OCI-LY1 (cell line): ENCODE data around the gene RAD51B.
"Not testable (repeated sequence)": the region's sequence is repeated elsewhere in the genome, so short reads cannot be mapped to it uniquely, and the experiment has no call there.

Source experiments
- H2AFZ ChIP-seq: fragments of 200-600 bp; sonication (generic), shearing (Covaris generic); 2 replicates; pipeline ENCODE4 v1.6.0; 2014; ENCODE audit warnings: antibody characterized with exemption, mild to moderate bottlenecking, low read length
- H3F3A ChIP-seq: fragments of 200-600 bp; sonication (generic), shearing (Covaris generic); 2 replicates; pipeline ENCODE4 v1.6.0; 2014; ENCODE audit warnings: mild to moderate bottlenecking, antibody characterized with exemption, low read length, moderate library complexity; ENCODE audit not compliant: insufficient read depth
- H3K27ac ChIP-seq: fragments of 200-600 bp; sonication (generic); 2 replicates; pipeline ENCODE4 v1.5.1; 2014; ENCODE audit warnings: low read length, mixed run types, mild to moderate bottlenecking, low read depth; ENCODE audit not compliant: poor library complexity, severe bottlenecking
- H3K27me3 ChIP-seq: fragments of 200-600 bp; sonication (generic); 2 replicates; pipeline ENCODE4 v1.6.0; 2014; ENCODE audit warnings: antibody characterized with exemption, mild to moderate bottlenecking, low read length, moderate library complexity; ENCODE audit not compliant: insufficient read depth
- H3K36me3 ChIP-seq: fragments of 200-600 bp; sonication (generic); 2 replicates; pipeline ENCODE4 v1.6.1; 2014; ENCODE audit warnings: mild to moderate bottlenecking, antibody characterized with exemption, low read length, moderate library complexity, mixed read lengths; ENCODE audit not compliant: insufficient read depth
- H3K4me1 ChIP-seq: fragments of 200-600 bp; sonication (generic); 2 replicates; pipeline ENCODE4 v1.5.1; 2014; ENCODE audit warnings: mild to moderate bottlenecking, low read length, moderate library complexity; ENCODE audit not compliant: insufficient read depth, severe bottlenecking
- H3K4me2 ChIP-seq: fragments of 200-600 bp; sonication (generic), shearing (Covaris generic); 2 replicates; pipeline ENCODE4 v1.6.1; 2014; ENCODE audit warnings: low read length
- H3K4me3 ChIP-seq: fragments of 200-600 bp; sonication (generic); 2 replicates; pipeline ENCODE4 v1.5.1; 2014; ENCODE audit warnings: low read length, low read depth, mild to moderate bottlenecking, mixed read lengths; ENCODE audit not compliant: poor library complexity, severe bottlenecking
- H3K79me2 ChIP-seq: fragments of 200-600 bp; shearing (Covaris generic); 2 replicates; pipeline ENCODE4 v1.6.1; 2016; ENCODE audit warnings: mixed run types, low read length, mixed read lengths; ENCODE audit not compliant: insufficient read depth
- H3K9ac ChIP-seq: fragments of 200-600 bp; sonication (generic), shearing (Covaris generic); 2 replicates; pipeline ENCODE4 v1.6.1; 2014; ENCODE audit warnings: mild to moderate bottlenecking, low read length, mixed read lengths
- H3K9me2 ChIP-seq: fragments of 200-600 bp; sonication (generic), shearing (Covaris generic); 2 replicates; pipeline ENCODE4 v1.6.1; 2014; ENCODE audit warnings: low read depth, mild to moderate bottlenecking, low read length, mixed read lengths
- H3K9me3 ChIP-seq: fragments of 200-600 bp; shearing (Covaris generic); 2 replicates; pipeline ENCODE4 v1.6.1; 2014; ENCODE audit warnings: low read length, mixed read lengths
- H4K20me1 ChIP-seq: fragments of 200-600 bp; sonication (generic), shearing (Covaris generic); 2 replicates; pipeline ENCODE4 v1.6.0; 2016; ENCODE audit warnings: mild to moderate bottlenecking, low read length; ENCODE audit not compliant: insufficient read depth
- EZH2 ChIP-seq: fragments of 200-600 bp; sonication (generic), shearing (Covaris generic); IDR thresholded peaks from 2 replicates; pipeline ENCODE4 v1.8.0; 2017; ENCODE audit warnings: borderline replicate concordance, mixed run types, mild to moderate bottlenecking, antibody characterized with exemption, low read length, moderate library complexity, mixed read lengths
- TF ChIP-seq, protein P1 (sequence below): fragments of 200-600 bp; sonication (generic), shearing (Covaris generic); IDR thresholded peaks from 2 replicates; pipeline ENCODE4 v1.5.1; 2017; ENCODE audit warnings: mild to moderate bottlenecking, antibody characterized with exemption, low read length, moderate library complexity, mixed read lengths

Gene RAD51B

DNA sequence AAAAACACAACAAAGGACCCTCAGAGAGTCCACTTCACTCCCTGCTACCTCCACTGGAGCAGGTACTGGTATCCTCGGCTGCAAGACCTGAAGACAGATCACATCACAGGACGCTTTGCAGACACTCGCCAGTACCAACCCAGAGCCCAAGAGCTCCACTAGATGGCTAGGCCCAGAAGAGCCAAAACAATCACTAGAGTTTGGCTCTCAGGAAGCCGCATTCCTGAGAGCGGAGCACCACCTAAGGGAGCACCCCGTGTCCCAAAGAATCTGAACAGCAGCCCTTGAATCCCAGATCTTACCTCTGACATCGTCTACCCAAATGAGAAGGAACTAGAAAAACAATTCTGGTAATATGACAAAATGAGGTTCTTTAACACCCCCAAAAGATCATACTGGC lies 399.8 kb downstream of the RAD51B start:
- Histone ChIP-seq H3K9me2 (no peaks in the 10 kb centered on the region), H4K20me1 (no peaks in the 10 kb centered on the region), H3F3A (no peaks in the 10 kb centered on the region), H3K9ac (no peak overlapping the region), H3K4me1 (peaks cover 3% of the 10 kb centered on the region), H3K36me3 (no peaks in the 10 kb centered on the region), H3K9me3 (no peaks in the 10 kb centered on the region), H3K79me2 (no peaks in the 10 kb centered on the region), H3K4me2 (no peak overlapping the region), H3K27me3 (no peaks in the 10 kb centered on the region), H2AFZ (no peak overlapping the region), H3K27ac (no peak overlapping the region), H3K4me3 (no peak overlapping the region)
- no peak for TF ChIP-seq EZH2
- TF ChIP-seq, protein P1, sequence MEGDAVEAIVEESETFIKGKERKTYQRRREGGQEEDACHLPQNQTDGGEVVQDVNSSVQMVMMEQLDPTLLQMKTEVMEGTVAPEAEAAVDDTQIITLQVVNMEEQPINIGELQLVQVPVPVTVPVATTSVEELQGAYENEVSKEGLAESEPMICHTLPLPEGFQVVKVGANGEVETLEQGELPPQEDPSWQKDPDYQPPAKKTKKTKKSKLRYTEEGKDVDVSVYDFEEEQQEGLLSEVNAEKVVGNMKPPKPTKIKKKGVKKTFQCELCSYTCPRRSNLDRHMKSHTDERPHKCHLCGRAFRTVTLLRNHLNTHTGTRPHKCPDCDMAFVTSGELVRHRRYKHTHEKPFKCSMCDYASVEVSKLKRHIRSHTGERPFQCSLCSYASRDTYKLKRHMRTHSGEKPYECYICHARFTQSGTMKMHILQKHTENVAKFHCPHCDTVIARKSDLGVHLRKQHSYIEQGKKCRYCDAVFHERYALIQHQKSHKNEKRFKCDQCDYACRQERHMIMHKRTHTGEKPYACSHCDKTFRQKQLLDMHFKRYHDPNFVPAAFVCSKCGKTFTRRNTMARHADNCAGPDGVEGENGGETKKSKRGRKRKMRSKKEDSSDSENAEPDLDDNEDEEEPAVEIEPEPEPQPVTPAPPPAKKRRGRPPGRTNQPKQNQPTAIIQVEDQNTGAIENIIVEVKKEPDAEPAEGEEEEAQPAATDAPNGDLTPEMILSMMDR: no peak

DNA sequence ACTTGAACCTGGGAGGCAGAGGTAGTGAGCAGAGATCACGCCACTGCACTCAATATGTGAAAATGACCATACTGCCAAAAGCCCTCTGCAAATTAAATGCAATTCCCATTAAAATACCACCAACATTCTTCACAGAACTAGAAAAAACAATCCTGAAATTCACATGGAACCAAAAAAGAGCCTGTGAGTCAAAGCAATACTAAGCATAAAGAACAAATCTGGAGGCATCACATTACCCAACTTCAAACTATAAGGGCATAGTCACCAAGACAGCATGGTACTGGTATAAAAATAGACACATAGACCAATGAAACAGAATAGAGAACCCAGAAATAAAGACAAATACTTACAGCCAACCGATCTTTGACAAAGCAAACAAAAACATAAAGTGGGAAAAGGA lies 401.5 kb downstream of the RAD51B start:
- not testable (repeated sequence) for H3F3A ChIP-seq, H3K36me3 ChIP-seq, H3K4me2 ChIP-seq, H3K79me2 ChIP-seq, H3K4me1 ChIP-seq, H3K9me3 ChIP-seq, H4K20me1 ChIP-seq, H3K9me2 ChIP-seq, H3K27ac ChIP-seq, H3K27me3 ChIP-seq, H2AFZ ChIP-seq, H3K4me3 ChIP-seq, H3K9ac ChIP-seq

DNA sequence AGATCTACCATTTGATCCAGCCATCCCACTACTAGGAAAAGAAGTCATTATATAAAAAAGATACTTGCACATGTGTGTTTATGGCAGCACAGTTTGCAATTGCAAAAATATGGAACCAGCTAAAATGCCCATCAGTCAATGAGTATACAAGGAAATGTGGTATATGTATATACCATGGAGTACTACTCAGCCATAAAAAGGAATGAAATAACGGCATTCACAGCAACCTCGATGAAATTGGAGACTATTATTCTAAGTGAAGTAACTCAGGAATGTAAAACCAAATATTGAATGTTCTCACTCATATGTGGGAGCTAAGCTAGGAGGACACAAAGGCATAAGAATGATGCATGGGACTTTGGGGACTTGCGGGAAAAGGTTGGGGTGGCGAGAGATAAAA lies 402.6 kb downstream of the RAD51B start:
- Histone ChIP-seq H3F3A (no peaks in the 10 kb centered on the region), H3K79me2 (no peaks in the 10 kb centered on the region), H4K20me1 (no peaks in the 10 kb centered on the region), H2AFZ (no peak overlapping the region), H3K9ac (no peak overlapping the region), H3K27ac (no peak overlapping the region), H3K4me1 (no peaks in the 10 kb centered on the region), H3K4me2 (no peak overlapping the region), H3K4me3 (no peak overlapping the region), H3K36me3 (no peaks in the 10 kb centered on the region), H3K27me3 (no peaks in the 10 kb centered on the region), H3K9me3 (no peaks in the 10 kb centered on the region), H3K9me2 (no peaks in the 10 kb centered on the region)
- TF ChIP-seq, protein P1: no peak
- TF ChIP-seq EZH2: no peak

DNA sequence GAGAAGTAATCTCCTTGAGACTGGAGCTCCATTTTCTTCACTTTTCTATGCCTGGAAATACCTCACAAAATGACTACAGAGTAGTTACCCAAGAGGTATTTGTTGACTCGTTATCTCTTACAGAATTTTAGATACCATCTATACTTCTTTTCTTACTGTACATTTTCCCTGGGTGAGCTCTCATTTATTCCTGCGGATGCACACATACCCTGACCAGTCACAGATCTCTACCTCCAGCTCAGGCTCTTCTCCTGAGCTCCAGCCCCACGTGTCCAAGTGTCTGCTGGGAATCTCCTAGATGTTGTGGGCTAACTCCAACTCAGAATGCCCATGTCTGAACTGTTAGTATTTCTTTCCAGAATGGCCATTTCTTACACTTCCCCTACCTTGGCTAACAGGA lies 403.1 kb downstream of the RAD51B start:
- Histone ChIP-seq H3K9ac (no peak overlapping the region), H3K27me3 (no peaks in the 10 kb centered on the region), H3F3A (no peaks in the 10 kb centered on the region), H3K4me2 (no peak overlapping the region), H3K9me3 (no peaks in the 10 kb centered on the region), H3K4me3 (no peak overlapping the region), H4K20me1 (no peaks in the 10 kb centered on the region), H3K4me1 (no peaks in the 10 kb centered on the region), H3K27ac (no peak overlapping the region), H3K9me2 (no peaks in the 10 kb centered on the region), H3K36me3 (no peaks in the 10 kb centered on the region), H2AFZ (no peak overlapping the region), H3K79me2 (no peaks in the 10 kb centered on the region)
- TF ChIP-seq, protein P1: no peak
- TF ChIP-seq EZH2: no peak
